Activated CD8-positive, alpha-beta memory T cell treated with anti-CD3 and anti-CD28 coated beads, Interleukin-2, amount 50 U/mL, for 1 hour (primary cell): ENCODE measurements around the gene LIN37.

Source experiments
- DNase-seq: peaks from one replicate; pipeline ENCODE4 v3.0.0-alpha.2; 2020; ENCODE audit errors: extremely low read depth

The LIN37 gene, protein sequence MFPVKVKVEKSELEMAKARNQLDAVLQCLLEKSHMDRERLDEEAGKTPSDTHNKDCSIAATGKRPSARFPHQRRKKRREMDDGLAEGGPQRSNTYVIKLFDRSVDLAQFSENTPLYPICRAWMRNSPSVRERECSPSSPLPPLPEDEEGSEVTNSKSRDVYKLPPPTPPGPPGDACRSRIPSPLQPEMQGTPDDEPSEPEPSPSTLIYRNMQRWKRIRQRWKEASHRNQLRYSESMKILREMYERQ

DNA sequence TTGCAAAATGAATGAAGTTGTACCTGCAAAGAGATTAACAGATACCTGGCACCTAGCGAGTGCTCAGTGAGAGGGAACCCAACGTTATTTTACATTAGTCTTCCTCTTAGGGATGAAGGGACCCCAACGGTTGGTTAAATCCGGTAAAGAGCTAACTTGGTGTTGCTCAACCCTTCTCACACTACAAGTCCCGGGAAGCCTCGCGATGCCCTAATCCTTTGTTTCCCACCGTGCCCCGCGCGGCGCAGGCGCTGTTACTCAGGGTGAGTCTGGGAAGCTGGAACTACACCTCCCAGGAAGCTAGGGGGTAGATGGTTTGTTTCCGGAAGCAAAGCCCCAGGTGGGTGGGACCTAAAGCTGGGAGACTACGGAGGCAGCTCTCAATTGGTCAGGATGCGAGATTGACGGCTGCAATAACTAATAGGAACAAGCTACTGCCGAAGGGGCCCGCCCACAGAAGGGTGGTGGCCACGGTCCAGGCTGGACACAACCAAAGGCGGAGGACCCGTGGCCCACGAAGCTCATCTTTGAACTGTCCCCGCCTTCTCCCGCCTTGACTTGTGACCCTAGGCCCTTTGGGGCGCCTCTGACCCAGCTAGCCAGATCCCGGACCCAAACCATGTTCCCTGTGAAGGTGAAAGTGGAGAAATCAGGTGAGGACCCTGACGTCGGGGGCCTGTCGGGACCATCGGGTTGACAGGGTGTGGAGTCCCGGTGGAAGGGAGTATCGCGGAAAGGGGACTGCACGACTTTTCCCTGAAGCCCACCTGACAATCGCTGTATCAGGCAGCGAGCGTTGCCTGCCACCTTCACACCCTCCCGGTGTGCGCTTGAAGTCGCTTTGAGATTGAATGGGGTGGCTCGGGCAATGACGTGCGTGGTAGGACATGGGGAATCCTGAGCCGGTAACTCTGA is at the start of gene LIN37:
Gene LIN37, plus strand, starts transcription at position 471 of the 915 bp plus-strand sequence. Its CDS starts 149 bp downstream, at position 620.
- DNase-seq: peak; percentile 98

DNA sequence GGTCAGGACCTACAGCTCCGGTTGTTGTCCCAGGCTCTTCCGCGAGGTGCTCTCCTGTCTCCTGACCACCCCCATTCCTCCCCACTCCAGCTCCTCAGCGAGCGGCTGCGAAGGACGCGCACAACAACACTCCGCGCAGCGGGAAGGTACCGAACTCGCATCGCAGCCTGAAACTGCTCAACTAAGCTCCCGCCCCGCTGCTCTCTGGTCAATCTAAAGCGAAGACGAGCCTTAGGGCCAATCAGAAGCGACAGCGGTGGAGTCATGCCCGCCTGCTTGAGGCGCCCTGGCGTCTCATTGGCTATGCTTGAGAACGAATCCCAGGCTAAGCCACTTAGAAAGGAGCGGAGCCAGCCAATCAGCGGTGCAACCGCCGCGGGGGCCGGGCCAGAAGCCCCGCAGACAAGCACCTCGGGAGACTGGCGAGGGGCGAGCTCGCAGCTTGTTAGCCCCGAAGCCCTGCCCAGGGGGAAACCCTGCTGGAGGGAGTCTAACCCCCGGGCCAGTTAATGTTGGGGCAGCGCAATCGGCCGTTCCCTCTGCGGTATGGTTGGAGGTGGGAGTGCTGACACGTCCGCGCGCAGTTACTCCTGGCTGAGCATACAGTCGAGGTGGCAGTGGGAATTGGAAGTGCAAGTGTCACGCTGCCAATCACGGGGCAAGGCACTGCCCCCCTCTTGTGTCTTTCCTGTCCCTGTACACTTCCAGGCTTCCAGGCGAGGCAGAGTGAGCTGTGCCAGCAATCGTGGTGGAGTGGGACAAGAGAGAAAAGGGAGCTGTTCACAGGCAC is 46.0 kb upstream of the LIN37 start:
- peak; percentile 84 for DNase-seq

DNA sequence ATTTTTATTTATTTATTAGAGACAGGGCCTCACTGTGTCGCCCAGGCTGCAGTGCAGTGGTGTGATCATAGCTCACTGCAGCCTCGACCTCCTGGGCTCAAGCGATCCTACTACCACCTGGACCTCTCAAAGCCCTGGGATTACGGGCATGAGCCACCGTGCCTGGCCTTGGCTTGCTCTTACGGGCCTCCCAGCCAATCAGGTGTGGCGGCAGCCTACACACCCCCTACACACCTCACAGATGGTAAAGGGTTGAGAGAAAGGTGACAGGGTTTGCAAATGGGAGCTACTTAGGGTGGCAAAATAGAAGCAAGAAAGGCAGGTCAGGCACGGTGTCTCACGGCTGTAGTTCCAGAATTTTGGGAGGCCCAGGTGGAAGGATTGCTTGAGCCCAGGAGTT is 45.0 kb upstream of the LIN37 start:
- DNase-seq: no peak

DNA sequence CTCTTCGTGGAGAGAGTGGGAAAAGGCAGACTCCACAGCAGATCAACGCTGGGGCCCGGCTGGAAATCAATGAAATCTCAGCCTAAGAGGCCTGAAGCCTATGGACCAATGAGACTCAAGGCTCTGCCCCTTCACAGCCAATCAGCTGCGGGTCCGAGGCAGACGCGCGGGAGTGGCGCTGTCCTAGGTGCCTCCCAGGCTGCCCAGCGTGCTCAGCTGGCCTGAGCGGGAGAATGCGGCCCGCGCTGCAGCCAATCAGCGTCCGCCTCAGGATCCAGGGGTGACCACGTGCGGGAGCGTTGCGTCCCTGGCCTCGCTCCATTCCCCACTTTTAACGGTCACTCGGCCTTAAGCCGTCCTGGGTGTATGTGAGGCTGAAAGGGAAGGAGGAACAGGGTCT is 44.2 kb upstream of the LIN37 start, which contains the start of gene ZBTB32:
Gene ZBTB32, plus strand, starts transcription at position 341 of the 400 bp plus-strand sequence. CDS start 10,069 bp downstream, outside the sequence.
- DNase-seq: no peak

DNA sequence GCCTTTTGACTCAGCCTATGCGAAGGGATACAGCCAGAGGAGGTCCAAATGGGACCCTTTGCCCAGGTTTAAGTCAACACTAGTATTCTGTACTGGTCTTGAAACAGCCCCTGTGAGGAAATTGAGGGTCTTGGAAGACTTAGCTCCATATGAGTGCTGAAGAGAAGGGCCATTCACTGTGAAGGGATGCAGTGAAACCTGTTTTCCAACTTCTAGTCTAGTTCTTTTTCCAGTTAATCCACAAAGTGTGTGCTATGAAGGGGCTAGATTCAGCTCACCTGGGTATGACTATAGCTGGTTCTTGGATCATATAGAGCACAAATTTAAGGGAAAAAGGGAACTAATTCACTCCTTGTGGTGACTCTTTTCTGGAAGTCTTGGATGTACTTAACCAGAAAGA is 40.0 kb upstream of the LIN37 start:
- DNase-seq: no peak

DNA sequence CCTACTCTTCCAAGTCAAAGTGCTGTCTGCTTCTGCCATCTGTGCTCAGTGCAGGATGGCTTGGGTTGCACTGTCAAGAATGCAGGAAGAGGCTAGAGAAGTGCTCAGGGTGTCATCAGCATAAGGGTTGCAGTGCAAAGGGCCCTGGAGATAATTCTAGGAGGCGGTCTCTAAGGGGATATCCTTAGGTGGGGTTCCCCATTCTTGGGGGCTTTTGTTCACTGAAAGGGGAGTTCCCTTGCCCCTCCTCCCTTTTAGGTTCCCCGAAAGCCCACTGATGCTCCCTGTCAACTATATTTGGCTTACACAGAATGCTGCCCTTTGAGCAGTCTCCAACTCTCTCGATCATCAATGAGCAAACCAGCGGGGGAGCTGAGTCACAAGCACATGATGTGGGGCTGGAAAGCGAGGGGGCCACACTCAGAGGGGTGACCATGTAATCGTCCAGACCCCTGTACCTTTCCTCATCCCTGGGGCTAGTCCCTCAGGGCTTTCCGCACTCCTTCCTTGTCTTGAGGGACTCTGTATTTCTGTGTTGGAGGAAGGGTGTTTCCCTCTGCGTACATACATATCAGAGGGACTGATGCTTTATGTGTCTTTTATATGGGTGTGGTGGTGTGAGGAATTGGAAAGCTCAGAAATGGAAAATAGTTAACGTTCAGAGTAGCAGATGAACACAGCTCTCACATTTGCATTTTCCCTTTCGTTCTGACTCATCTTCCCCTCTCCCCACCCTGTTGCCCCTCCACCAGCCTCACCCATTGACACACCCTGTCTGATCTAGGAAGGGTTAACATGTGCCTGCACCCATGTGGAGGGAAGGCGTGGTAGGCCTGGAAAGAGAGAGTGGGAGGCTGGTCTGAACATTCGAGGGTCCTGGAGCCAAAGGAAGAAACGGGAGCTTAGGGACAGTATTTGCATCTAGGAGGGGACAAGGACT is 37.3 kb upstream of the LIN37 start:
- DNase-seq: no peak

DNA sequence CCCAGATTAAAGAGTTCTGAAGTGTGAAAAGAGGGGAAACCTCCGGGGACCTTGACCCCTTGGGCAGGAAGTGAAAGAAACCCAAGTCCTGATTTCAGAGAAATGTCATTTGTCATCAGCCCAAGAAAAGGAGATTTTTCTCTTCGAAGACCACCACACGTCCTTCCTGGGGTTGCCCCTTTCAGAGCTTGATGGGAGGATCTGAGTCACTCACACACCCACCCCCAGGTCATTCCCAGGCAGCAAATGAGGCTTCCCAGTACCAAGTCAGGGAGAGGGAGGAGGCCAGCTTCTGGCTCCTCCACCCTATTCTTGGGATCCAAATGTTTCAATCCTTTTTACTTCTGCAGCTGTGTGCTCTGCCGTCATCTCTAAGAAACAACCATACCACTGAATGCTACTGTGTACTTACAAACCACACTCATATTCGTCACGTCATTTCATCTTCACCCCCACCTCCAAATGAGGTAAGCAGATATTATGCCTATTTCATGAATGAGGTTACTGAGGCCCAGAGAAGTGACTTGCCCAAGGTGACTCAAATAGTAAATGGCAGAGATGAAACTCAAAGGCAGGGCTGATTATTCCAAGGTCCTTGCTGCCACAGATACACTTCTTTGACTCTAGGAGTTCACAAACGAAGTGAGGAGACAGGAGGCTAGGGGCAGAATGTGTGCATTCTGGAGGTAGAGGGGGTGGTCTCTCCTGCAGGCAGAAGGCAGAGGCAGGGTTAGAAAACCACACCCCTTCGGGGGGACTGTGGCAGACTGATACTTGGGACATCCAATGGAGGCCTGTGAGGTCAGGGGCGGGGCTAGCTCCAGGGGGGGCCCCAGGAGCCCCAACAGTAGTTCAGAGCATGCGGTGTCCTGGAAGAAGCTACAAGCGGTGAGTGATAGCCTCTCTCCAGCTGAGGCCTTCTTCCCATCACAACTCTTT is 35.5 kb upstream of the LIN37 start:
- no peak for DNase-seq

DNA sequence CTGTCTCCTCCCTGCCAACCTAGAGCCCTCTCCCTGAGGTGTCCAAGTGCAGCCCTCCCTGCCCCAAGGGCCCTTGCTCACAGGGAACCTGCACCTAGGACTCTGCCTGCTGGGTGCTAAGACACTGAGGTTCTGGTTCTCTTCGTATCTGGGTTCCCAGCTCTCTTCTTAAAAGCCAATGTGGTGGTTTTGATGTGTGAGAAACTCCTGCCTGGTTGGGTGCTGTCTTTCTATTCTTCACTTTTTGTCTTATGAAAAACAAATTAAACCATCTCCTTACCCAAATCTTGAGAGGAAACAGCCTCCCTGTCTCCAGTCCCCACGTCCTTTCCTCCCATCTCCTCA is 34.9 kb upstream of the LIN37 start:
- no peak for DNase-seq

DNA sequence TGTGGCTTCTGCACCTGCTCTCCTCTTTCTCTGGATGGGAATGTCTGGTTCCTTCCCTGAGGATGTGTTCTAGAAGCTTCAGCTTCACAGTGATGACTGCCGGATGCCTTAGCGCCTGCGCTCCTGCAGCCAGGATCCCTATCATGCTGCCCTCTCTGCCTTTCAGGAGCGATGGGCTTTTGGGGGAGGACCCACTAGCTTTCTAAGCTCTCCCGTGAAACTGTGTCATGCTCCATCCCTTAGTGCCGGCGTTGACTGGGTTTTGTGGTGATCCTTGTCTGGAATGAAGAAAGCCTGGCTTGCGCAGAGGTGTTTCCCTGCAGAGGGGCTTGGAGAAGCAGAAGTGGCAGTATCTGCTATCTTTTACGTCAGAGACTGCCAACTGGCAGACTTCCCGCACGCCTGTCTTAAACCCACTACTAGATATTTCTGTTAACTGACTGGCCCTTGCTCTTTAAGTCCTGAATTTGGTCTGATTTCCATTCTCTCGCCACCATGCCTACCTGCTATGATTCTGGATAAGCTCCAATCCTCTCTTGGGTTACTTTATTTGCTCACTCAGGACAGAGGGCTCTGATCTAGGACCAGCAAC is 34.4 kb upstream of the LIN37 start:
- DNase-seq: no peak

DNA sequence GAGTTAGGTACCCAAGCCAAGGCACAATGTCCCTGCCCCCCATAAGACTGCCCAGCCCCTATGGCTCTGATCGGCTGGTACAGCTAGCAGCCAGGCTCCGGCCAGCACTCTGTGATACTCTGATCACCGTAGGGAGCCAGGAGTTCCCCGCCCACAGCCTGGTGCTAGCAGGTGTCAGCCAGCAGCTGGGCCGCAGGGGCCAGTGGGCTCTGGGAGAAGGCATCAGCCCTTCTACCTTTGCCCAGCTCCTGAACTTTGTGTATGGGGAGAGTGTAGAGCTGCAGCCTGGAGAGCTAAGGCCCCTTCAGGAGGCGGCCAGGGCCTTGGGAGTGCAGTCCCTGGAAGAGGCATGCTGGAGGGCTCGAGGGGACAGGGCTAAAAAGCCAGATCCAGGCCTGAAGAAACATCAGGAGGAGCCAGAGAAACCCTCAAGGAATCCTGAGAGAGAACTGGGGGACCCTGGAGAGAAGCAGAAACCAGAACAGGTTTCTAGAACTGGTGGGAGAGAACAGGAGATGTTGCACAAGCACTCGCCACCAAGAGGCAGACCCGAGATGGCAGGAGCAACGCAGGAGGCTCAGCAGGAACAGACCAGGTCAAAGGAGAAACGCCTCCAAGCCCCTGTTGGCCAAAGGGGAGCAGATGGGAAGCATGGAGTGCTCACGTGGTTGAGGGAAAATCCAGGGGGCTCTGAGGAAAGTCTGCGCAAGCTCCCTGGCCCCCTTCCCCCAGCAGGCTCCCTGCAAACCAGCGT is 33.6 kb upstream of the LIN37 start:
- DNase-seq: no peak

DNA sequence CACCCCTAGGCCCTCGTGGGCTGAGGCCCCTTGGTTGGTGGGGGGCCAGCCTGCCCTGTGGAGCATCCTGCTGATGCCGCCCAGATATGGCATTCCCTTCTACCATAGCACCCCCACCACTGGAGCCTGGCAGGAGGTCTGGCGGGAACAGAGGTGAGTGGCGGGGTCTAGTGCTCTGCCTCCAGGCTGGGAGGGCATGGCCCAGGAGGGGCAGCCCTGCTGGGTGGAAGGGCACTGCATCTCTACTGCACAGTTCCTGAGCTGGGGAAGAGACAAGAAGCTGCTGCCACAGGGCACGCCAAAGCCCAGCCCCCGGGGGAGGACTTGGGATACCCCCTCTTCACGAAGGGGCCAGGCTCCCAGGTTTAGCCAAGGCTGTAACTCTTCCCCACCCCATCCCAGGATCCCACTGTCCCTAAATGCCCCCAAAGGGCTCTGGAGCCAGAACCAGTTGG is 33.0 kb upstream of the LIN37 start:
- no peak for DNase-seq

DNA sequence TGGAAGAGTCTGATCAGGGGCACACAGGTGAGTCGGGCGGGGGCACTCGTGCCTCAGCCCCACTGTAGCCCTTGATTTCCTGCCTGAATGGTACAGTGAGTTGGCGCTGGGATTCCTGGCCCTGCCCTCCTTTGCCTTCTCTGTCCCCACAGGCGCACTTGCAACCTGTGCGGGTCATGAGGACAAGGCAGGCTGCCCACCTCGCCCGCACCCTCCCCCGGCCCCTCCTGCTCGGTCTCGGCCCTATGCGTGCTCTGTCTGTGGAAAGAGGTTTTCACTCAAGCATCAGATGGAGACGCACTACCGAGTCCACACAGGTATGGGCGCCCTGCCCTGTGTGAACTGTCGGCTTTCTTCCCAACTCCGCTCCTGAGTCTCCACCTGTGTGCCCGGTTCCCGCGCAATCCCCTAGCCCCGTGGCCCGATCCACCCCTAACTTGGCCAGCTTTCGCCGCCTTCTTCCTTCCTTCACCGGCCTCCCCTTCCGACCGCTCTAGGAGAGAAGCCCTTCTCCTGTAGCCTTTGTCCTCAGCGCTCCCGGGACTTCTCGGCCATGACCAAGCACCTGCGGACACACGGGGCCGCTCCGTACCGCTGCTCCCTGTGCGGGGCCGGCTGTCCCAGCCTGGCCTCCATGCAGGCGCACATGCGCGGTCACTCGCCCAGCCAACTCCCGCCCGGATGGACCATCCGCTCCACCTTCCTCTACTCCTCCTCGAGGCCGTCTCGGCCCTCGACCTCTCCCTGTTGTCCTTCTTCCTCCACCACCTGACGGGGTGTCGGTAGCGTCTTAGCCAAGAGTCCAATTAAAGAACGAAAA is 32.2 kb upstream of the LIN37 start:
- no peak for DNase-seq

DNA sequence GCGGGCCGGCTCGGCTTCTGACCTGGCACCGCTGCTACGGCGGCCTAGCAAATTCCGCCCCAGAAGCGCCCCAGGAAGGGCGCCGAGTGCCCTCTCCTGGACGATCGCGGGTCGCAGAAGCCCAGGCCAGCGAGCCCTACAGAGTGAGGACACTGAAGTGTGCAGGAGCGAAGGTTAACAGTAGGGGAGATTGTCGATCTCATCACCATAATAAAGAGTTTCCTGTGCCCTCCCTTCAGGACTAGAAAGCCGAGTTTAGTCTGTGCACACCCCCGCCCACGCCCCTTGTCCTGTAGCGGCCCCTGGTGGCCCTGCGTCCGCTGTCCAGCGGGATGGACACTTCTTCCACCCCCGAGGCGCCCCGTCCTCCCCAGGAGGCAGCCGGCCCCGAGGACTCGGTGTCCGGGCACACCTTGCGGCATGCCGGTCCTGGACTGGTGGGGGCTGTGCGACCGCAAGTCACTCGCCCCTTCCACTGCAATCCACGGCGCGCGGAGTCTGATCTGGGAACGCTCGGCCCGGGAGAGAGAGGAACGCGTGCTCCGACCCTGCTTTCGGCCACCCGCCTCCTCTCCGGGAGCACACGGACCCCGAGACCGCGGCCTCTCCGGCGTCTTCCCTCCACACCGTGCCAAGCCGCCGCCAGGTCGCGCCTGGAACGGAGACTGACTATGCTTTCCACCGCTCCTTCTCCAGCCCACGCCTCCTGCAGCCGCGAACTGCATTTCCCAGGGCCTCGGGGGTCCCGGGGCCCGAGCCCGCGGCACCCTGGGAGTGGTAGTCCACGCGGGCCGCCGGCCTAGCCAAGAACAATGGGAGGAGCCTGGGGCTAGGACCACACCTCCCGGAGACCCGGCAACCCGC is 31.3 kb upstream of the LIN37 start:
- peak; percentile 90 for DNase-seq

DNA sequence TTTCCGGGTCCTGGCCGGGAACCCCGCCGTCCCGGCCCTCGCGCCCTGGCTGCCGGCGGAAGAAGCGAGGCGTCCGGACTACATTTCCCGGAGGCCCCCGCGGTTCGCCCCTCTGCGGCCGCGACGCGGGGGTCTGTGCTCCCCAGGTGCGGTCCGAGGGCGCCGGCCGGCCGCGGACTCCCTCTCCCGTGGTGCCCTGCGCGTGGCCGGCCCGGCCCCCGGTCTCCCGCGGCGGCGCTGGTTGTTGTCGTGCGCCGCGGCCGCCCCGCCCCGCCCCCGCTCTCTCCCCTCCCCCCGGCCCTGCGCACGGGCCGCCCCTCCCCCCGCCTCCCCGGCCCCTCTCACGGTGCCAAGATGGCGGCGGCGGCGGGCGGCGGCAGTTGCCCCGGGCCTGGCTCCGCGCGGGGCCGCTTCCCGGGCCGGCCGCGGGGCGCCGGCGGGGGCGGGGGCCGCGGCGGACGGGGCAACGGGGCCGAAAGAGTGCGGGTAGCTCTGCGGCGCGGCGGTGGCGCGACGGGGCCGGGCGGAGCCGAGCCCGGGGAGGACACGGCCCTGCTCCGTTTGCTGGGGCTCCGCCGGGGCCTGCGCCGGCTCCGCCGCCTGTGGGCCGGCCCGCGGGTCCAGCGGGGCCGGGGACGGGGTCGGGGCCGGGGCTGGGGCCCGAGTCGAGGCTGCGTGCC is 30.6 kb upstream of the LIN37 start, which contains the start of gene KMT2B:
Gene KMT2B, plus strand, starts transcription at position 339 of the 680 bp plus-strand sequence. Its CDS starts 16 bp downstream, at position 355.
- no peak for DNase-seq

DNA sequence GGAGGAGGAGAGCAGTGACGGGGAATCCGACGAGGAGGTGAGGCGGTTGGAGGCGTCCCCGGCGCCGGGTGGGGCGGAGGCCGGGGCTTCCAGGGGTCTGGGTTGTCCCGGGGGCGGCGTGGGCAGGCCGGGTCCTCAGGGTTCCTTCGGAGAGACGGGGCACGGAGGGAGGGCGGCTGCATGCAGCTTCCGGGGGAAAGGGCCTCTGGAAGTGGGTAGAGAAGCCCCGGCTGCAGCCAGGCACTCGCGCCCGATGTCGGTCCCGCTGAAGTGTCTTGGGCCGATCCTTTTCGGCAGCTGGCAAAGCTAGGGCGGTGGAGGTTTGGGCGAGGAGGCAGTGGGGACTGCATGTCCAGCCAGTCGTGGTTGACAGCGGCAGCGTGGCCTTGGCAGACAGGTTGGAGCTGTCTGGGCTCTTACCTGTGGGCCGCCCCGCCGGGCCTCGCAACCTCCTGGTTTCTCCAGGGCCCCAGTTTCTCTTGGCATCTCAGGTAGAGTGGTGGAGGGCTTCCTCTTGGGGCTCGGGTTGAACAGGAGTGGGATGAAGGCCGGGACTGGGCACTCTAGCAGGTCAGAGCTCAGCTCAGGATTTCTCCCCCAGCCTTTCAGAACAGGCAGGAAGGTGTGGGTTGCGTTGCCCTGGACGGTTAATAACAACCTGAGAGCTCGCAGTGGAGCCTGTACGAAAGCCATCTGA is 29.9 kb upstream of the LIN37 start:
- DNase-seq: no peak
